ENCODE data around the gene DOK6. TPM values are rescaled to one million over a fixed set of nuclear protein-coding genes. Genes with fewer than 3 reads are reported as not detected.

Gene DOK6
- total and polyA plus RNA-seq, 2 experiments from 2014 or later = 0.29 to 0.42 TPM

- TF ChIP-seq, protein P1, sequence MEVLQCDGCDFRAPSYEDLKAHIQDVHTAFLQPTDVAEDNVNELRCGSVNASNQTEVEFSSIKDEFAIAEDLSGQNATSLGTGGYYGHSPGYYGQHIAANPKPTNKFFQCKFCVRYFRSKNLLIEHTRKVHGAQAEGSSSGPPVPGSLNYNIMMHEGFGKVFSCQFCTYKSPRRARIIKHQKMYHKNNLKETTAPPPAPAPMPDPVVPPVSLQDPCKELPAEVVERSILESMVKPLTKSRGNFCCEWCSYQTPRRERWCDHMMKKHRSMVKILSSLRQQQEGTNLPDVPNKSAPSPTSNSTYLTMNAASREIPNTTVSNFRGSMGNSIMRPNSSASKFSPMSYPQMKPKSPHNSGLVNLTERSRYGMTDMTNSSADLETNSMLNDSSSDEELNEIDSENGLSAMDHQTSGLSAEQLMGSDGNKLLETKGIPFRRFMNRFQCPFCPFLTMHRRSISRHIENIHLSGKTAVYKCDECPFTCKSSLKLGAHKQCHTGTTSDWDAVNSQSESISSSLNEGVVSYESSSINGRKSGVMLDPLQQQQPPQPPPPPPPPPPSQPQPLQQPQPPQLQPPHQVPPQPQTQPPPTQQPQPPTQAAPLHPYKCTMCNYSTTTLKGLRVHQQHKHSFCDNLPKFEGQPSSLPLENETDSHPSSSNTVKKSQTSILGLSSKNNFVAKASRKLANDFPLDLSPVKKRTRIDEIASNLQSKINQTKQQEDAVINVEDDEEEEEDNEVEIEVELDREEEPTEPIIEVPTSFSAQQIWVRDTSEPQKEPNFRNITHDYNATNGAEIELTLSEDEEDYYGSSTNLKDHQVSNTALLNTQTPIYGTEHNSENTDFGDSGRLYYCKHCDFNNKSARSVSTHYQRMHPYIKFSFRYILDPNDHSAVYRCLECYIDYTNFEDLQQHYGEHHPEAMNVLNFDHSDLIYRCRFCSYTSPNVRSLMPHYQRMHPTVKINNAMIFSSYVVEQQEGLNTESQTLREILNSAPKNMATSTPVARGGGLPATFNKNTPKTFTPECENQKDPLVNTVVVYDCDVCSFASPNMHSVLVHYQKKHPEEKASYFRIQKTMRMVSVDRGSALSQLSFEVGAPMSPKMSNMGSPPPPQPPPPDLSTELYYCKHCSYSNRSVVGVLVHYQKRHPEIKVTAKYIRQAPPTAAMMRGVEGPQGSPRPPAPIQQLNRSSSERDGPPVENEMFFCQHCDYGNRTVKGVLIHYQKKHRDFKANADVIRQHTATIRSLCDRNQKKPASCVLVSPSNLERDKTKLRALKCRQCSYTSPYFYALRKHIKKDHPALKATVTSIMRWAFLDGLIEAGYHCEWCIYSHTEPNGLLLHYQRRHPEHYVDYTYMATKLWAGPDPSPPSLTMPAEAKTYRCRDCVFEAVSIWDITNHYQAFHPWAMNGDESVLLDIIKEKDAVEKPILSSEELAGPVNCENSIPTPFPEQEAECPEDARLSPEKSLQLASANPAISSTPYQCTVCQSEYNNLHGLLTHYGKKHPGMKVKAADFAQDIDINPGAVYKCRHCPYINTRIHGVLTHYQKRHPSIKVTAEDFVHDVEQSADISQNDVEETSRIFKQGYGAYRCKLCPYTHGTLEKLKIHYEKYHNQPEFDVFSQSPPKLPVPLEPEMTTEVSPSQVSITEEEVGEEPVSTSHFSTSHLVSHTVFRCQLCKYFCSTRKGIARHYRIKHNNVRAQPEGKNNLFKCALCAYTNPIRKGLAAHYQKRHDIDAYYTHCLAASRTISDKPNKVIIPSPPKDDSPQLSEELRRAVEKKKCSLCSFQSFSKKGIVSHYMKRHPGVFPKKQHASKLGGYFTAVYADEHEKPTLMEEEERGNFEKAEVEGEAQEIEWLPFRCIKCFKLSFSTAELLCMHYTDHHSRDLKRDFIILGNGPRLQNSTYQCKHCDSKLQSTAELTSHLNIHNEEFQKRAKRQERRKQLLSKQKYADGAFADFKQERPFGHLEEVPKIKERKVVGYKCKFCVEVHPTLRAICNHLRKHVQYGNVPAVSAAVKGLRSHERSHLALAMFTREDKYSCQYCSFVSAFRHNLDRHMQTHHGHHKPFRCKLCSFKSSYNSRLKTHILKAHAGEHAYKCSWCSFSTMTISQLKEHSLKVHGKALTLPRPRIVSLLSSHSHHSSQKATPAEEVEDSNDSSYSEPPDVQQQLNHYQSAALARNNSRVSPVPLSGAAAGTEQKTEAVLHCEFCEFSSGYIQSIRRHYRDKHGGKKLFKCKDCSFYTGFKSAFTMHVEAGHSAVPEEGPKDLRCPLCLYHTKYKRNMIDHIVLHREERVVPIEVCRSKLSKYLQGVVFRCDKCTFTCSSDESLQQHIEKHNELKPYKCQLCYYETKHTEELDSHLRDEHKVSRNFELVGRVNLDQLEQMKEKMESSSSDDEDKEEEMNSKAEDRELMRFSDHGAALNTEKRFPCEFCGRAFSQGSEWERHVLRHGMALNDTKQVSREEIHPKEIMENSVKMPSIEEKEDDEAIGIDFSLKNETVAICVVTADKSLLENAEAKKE (CRISPR knock-in tag; IDR thresholded peaks at IDR 0.05) = no peak
- TF ChIP-seq, protein P2, sequence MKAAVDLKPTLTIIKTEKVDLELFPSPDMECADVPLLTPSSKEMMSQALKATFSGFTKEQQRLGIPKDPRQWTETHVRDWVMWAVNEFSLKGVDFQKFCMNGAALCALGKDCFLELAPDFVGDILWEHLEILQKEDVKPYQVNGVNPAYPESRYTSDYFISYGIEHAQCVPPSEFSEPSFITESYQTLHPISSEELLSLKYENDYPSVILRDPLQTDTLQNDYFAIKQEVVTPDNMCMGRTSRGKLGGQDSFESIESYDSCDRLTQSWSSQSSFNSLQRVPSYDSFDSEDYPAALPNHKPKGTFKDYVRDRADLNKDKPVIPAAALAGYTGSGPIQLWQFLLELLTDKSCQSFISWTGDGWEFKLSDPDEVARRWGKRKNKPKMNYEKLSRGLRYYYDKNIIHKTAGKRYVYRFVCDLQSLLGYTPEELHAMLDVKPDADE (IDR thresholded peaks at IDR 0.05) = no peak
- no peak for TF ChIP-seq POLR2AphosphoS5 (IDR thresholded peaks at IDR 0.05; ENCODE audit: low read depth)
- no peak for TF ChIP-seq CREB1 (CRISPR knock-in tag; IDR thresholded peaks at IDR 0.05; ENCODE audit: low read depth)
- TF ChIP-seq ZNF331 (CRISPR knock-in tag; IDR thresholded peaks at IDR 0.05; ENCODE audit: low read depth) = no peak
Observed at GRCh38 chr18:69483574-69483973, 82.9 kb downstream of the DOK6 start (continued).

DNA sequence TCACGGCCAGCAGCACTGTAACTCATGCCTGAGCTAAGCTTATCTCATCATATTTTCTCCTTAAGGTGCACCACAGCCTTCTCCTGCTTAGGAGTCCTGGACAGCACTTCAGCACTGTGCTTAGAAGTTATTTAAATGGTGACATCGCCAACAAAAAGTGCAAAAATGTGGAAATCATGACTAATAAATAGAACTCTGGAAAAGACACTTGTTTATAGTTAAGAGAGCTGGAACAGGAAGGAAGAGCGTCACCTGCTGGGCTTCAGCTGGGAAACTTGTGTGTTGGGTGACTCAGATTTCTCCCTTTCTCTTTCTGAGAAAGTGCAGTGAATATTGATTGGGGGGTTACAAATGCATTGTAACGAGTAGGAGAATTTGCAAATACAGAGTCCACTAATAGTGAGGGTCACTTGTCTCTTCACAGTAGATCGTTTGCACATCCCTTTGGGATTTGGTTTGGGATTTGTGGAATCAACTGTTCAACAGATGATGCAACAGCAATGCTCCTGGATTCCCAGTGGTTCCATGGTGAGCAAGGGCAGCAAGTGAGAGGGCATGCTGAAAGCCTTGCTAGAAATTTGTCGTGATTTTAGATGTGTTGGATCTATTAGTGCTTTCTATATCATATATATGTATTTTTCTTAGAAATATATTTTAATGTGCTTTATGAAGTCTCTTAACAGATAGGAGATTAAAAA, 84.2 kb downstream of the DOK6 start:
- ATAC-seq = peak; percentile 50; the same call in 2 of the 3 replicates
- H3K4me1 Mint-ChIP-seq = peaks cover 7% of the 10 kb centered on the region; the same call in 2 of the 3 replicates
- Histone ChIP-seq H3K36me3 (ENCODE audit: insufficient read depth) (no peaks in the 10 kb centered on the region), H4K20me1 (replicated peaks; ENCODE audit: insufficient read depth) (no peaks in the 10 kb centered on the region), H3F3A (replicated peaks; ENCODE audit: low read depth) (no peaks in the 10 kb centered on the region), H3K4me1 (ENCODE audit: insufficient read depth) (no peaks in the 10 kb centered on the region), H3K27ac (ENCODE audit: low read depth) (no peak overlapping the region), H2AFZ (peak overlapping the region; percentile 87; the same call in 1 of the 2 replicates), H3K4me2 (no peak overlapping the region), H3K79me2 (replicated peaks; ENCODE audit: insufficient read depth) (no peaks in the 10 kb centered on the region), H3K27me3 (ENCODE audit: insufficient read depth) (no peaks in the 10 kb centered on the region), H3K4me3 (no peak overlapping the region), H3K9me2 (ENCODE audit: insufficient read depth) (no peaks in the 10 kb centered on the region)
- no peaks in the 10 kb centered on the region for H3K9me3 Mint-ChIP-seq
- H3K27ac Mint-ChIP-seq = peak overlapping the region; percentile 64
- H3K27me3 Mint-ChIP-seq (ENCODE audit: insufficient read depth, low read depth, poor library complexity) = no peaks in the 10 kb centered on the region
- TF ChIP-seq CREB1 (CRISPR knock-in tag; IDR thresholded peaks at IDR 0.05; ENCODE audit: low read depth) (no peak), CTCF (conservative IDR thresholded peaks at IDR 0.05; ENCODE audit: low read depth in 2 of 2) (peak; percentile 55 to 68)
- no peaks in the 10 kb centered on the region for H3K36me3 Mint-ChIP-seq (ENCODE audit: low read depth)
- DNase-seq (ENCODE audit: low spot score) = peak; percentile 56
- H3K4me3 Mint-ChIP-seq = no peak overlapping the region
